HEK293T (cell line): Measurements from ENCODE around the gene OR6C74.

Experiments used
- BHLHE40 ChIP-seq: fragments of 450-650 bp; IDR thresholded peaks from 2 replicates; pipeline ENCODE4 v1.6.1; 2016; ENCODE audit warnings: mild to moderate bottlenecking, moderate library complexity, borderline replicate concordance
- FOXM1 ChIP-seq: fragments of 450-650 bp; IDR thresholded peaks from 2 replicates; pipeline ENCODE4 v1.6.1; 2017; ENCODE audit warnings: mild to moderate bottlenecking, borderline replicate concordance
- NFRKB ChIP-seq: fragments of 450-650 bp; IDR thresholded peaks from 2 replicates; pipeline ENCODE4 v1.6.1; 2016; ENCODE audit warnings: mild to moderate bottlenecking, moderate library complexity
- SP1 ChIP-seq: fragments of 450-650 bp; IDR thresholded peaks from 2 replicates; pipeline ENCODE4 v1.6.1; 2017
- SUZ12 ChIP-seq: fragments of 450-650 bp; IDR thresholded peaks from 2 replicates; pipeline ENCODE4 v1.6.1; 2016; ENCODE audit warnings: mild to moderate bottlenecking

DNA sequence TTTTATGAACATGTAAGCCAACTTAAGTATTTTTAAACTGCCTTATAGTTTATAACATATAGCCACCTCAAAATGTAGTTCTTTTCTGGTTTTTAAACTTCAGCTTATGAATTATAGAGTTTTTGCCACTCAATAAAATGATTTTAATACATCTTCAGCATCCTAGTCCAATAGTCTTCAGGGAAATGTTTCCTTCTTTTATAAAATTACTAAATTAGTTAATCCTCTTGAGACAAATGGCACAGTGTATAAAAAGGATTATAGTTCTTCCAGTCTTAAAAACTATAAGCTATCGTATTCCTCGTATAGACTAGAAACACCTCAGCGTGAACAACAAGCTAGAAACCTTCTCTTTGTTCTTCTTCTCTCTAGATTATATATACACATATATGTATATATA, at the start of gene OR6C74:
- TF ChIP-seq SUZ12 (no peak), BHLHE40 (no peak), SP1 (no peak), FOXM1 (no peak), NFRKB (no peak)
